Measurements from ENCODE around the gene LMBRD1.

LMBRD1 gene

GRCh38 chr6:69796642-69797390 lies at the start of gene LMBRD1:
LMBRD1 (minus strand) TSS chr6:69797010; CDS start chr6:69796881, 129 bp downstream.
- Histone ChIP-seq H3K4me2 (ENCODE audit: low read depth, low read length, poor library complexity, severe bottlenecking) (peak within 1 kb of the TSS; percentile 86), H3K9ac (ENCODE audit: low read length) (peak within 1 kb of the TSS; percentile 77), H3K4me3 (ENCODE audit: insufficient read depth, low read length, poor library complexity, severe bottlenecking) (peak within 1 kb of the TSS; percentile 89), H3K79me2 (ENCODE audit: insufficient read depth, low read length) (peaks cover 45% of the 10 kb centered on the region), H3F3A (ENCODE audit: insufficient read depth) (peaks cover 13% of the 10 kb centered on the region), H3K36me3 (ENCODE audit: low read length) (no peaks in the 10 kb centered on the region), H3K27me3 (ENCODE audit: low read length) (no peaks in the 10 kb centered on the region), H3K9me2 (replicated peaks; ENCODE audit: insufficient read depth, low read length) (no peaks in the 10 kb centered on the region), H4K20me1 (ENCODE audit: low read depth, low read length) (no peaks in the 10 kb centered on the region), H3K27ac (ENCODE audit: low read depth, low read length) (peak within 1 kb of the TSS; percentile 77), H3K9me3 (ENCODE audit: insufficient read depth, low read length) (no peaks in the 10 kb centered on the region), H2AFZ (ENCODE audit: low read depth, low read length, severe bottlenecking) (peak within 1 kb of the TSS; percentile 85)
- no peak for TF ChIP-seq EZH2phosphoT487 (conservative IDR thresholded peaks at IDR 0.05; ENCODE audit: low read length)
- TF ChIP-seq CTCF (IDR thresholded peaks at IDR 0.05; ENCODE audit: insufficient read depth, low read length, poor library complexity, severe bottlenecking) = peak; percentile 86

GRCh38 chr6:69846312-69846711 lies 49.5 kb upstream of the LMBRD1 start:
- no peak overlapping the region for H3K27ac ChIP-seq (ENCODE audit: low read depth, low read length)
- TF ChIP-seq CTCF (IDR thresholded peaks at IDR 0.05; ENCODE audit: insufficient read depth, low read length, poor library complexity, severe bottlenecking) (no peak), EZH2phosphoT487 (conservative IDR thresholded peaks at IDR 0.05; ENCODE audit: low read length) (no peak)
- H3K4me3 ChIP-seq (ENCODE audit: insufficient read depth, low read length, poor library complexity, severe bottlenecking) = no peak overlapping the region
- no peaks in the 10 kb centered on the region for H3K79me2 ChIP-seq (ENCODE audit: insufficient read depth, low read length)
- no peak overlapping the region for H3K4me2 ChIP-seq (ENCODE audit: low read depth, low read length, poor library complexity, severe bottlenecking)
- no peaks in the 10 kb centered on the region for H3K36me3 ChIP-seq (ENCODE audit: low read length)
- no peaks in the 10 kb centered on the region for H4K20me1 ChIP-seq (ENCODE audit: low read depth, low read length)
- no peak overlapping the region for H2AFZ ChIP-seq (ENCODE audit: low read depth, low read length, severe bottlenecking)
- H3K27me3 ChIP-seq (ENCODE audit: low read length) = no peaks in the 10 kb centered on the region
- no peaks in the 10 kb centered on the region for H3K9me2 ChIP-seq (replicated peaks; ENCODE audit: insufficient read depth, low read length)
- H3K9me3 ChIP-seq (ENCODE audit: insufficient read depth, low read length) = no peaks in the 10 kb centered on the region
- H3K9ac ChIP-seq (ENCODE audit: low read length) = no peak overlapping the region
- H3F3A ChIP-seq (ENCODE audit: insufficient read depth) = no peaks in the 10 kb centered on the region

- TF ChIP-seq CTCF (IDR thresholded peaks at IDR 0.05; ENCODE audit: insufficient read depth, low read length, poor library complexity, severe bottlenecking) = no peak
- TF ChIP-seq EZH2phosphoT487 (conservative IDR thresholded peaks at IDR 0.05; ENCODE audit: low read length) = no peak
- H2AFZ ChIP-seq (ENCODE audit: low read depth, low read length, severe bottlenecking) = no peak overlapping the region
- no peaks in the 10 kb centered on the region for H3K27me3 ChIP-seq (ENCODE audit: low read length)
- no peaks in the 10 kb centered on the region for H3F3A ChIP-seq (ENCODE audit: insufficient read depth)
- no peaks in the 10 kb centered on the region for H3K9me2 ChIP-seq (replicated peaks; ENCODE audit: insufficient read depth, low read length)
- H4K20me1 ChIP-seq (ENCODE audit: low read depth, low read length) = no peaks in the 10 kb centered on the region
- no peak overlapping the region for H3K27ac ChIP-seq (ENCODE audit: low read depth, low read length)
- H3K9ac ChIP-seq (ENCODE audit: low read length) = no peak overlapping the region
- no peak overlapping the region for H3K4me2 ChIP-seq (ENCODE audit: low read depth, low read length, poor library complexity, severe bottlenecking)
- H3K36me3 ChIP-seq (ENCODE audit: low read length) = no peaks in the 10 kb centered on the region
- no peak overlapping the region for H3K4me3 ChIP-seq (ENCODE audit: insufficient read depth, low read length, poor library complexity, severe bottlenecking)
- no peaks in the 10 kb centered on the region for H3K79me2 ChIP-seq (ENCODE audit: insufficient read depth, low read length)
- no peaks in the 10 kb centered on the region for H3K9me3 ChIP-seq (ENCODE audit: insufficient read depth, low read length)
These were observed 46.4 kb upstream of the LMBRD1 start for GRCh38 chr6:69843189-69843588.

Measured in SU-DHL-6 (cell line).